ENCODE data around the gene EN1.
A peak's percentile ranks its signal among the peaks of the same experiment; 100 is the strongest.

Gene EN1

GRCh38 chr2:118846953-118847761 lies at the start of gene EN1:
Gene EN1 (minus strand): TSS chr2:118847648. CDS start chr2:118847167, 481 bp downstream.
- Mint-ChIP-seq H3K4me1 (ENCODE audit: low read depth) (peaks cover 3% of the 10 kb centered on the region), H3K27ac (peak within 1 kb of the TSS; percentile 69), H3K36me3 (ENCODE audit: low read depth) (peaks cover 2% of the 10 kb centered on the region), H3K27me3 (ENCODE audit: low read depth) (peaks cover 80% of the 10 kb centered on the region), H3K4me3 (peak within 1 kb of the TSS; percentile 46), H3K9me3 (no peaks in the 10 kb centered on the region)
- no peak for DNase-seq (ENCODE audit: low spot score)

DNA sequence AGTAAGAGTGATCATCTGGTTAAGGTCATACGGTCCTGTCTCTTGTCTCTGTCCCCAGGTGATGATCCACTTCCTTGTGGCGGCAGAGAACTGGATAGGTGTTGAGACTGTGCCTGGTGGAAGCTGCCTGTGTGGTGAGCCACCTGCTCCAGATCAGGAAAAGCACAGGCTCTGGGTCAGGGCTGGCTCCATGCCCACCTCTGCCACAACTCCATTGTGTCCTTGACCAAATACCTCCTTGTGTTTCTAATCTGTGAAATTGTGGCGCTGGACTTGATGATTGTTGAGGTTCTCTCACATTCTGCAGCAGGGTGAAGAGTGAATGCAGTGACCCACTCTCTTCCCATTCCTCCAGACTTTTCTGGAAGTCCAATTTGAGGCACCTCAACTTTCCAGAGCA lies 45.7 kb upstream of the EN1 start:
- Mint-ChIP-seq H3K36me3 (ENCODE audit: low read depth) (no peaks in the 10 kb centered on the region), H3K4me3 (no peak overlapping the region), H3K4me1 (ENCODE audit: low read depth) (no peaks in the 10 kb centered on the region), H3K27me3 (ENCODE audit: low read depth) (no peaks in the 10 kb centered on the region), H3K9me3 (peaks cover 15% of the 10 kb centered on the region), H3K27ac (no peak overlapping the region)
- DNase-seq (ENCODE audit: low spot score), result no peak

- Mint-ChIP-seq H3K4me3 (no peak overlapping the region), H3K36me3 (ENCODE audit: low read depth) (no peaks in the 10 kb centered on the region), H3K27ac (no peak overlapping the region), H3K9me3 (peaks cover 15% of the 10 kb centered on the region), H3K4me1 (ENCODE audit: low read depth) (no peaks in the 10 kb centered on the region), H3K27me3 (ENCODE audit: low read depth) (no peaks in the 10 kb centered on the region)
- DNase-seq (ENCODE audit: low spot score), result no peak
Observed at GRCh38 chr2:118889995-118890394, 42.5 kb upstream of the EN1 start.

DNA sequence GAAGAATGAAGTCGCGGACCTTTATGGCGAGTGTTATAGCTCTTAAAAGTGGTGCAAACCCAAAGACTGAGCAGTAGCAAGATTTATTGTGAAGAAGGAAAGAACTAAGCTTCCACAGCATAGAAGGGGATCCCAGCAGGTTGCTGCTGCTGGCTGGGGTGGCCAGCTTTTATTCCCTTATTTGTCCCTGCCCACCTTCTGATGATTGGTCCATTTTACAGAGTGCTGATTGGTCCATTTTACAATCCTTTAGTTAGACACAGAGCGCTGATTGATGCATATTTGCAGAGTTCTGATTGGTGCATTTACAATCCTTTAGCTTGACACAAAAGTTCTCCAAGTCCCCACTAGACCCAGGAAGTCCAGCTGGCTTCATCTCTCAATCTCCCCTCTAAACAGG lies 36.3 kb upstream of the EN1 start:
- H3K4me3 Mint-ChIP-seq, result no peak overlapping the region
- no peaks in the 10 kb centered on the region for H3K9me3 Mint-ChIP-seq
- H3K4me1 Mint-ChIP-seq (ENCODE audit: low read depth), result peaks cover 3% of the 10 kb centered on the region
- no peaks in the 10 kb centered on the region for H3K27me3 Mint-ChIP-seq (ENCODE audit: low read depth)
- no peak overlapping the region for H3K27ac Mint-ChIP-seq
- no peak for DNase-seq (ENCODE audit: low spot score)
- H3K36me3 Mint-ChIP-seq (ENCODE audit: low read depth), result no peaks in the 10 kb centered on the region

DNA sequence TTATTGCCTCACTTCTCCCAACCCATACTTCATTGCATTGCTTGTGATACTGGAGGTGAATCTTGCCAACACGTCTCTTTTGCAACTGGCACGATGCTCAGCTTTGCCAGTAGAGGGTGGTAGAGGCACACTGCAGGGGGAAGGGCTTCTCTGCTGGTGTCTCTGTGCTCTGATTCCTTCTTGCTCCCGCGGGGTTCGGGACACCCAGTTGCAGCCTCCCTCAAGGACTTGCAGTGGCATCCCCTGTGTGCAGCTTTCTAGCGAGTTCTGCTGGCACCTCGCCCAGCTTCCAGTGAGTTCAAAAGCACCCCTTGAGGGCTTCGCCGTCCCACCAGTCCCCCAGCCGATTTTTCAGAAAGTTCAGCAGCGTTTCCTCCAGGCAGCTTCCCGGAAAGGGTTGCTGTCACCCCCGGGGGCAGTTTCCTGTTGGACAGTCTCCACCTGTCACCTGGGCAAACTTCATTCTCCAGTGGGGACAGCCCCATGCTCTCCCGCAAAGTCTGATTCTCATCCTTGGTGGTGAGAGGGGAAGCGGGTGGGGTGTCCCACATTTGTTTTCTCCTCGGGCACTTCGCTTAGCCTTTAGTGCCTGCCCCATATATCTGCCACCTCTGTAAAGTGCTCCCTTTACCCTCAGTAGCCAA lies 35.4 kb upstream of the EN1 start:
- H3K4me1 Mint-ChIP-seq (ENCODE audit: low read depth), result peaks cover 3% of the 10 kb centered on the region
- H3K36me3 Mint-ChIP-seq (ENCODE audit: low read depth), result no peaks in the 10 kb centered on the region
- no peak overlapping the region for H3K27ac Mint-ChIP-seq
- H3K9me3 Mint-ChIP-seq, result no peaks in the 10 kb centered on the region
- H3K27me3 Mint-ChIP-seq (ENCODE audit: low read depth), result no peaks in the 10 kb centered on the region
- H3K4me3 Mint-ChIP-seq, result peak overlapping the region; percentile 79
- peak; percentile 32 for DNase-seq (ENCODE audit: low spot score)

- peaks cover 3% of the 10 kb centered on the region for H3K4me1 Mint-ChIP-seq (ENCODE audit: low read depth)
- peak; percentile 22 for DNase-seq (ENCODE audit: low spot score)
- no peaks in the 10 kb centered on the region for H3K36me3 Mint-ChIP-seq (ENCODE audit: low read depth)
- no peaks in the 10 kb centered on the region for H3K9me3 Mint-ChIP-seq
- H3K27ac Mint-ChIP-seq, result no peak overlapping the region
- no peak overlapping the region for H3K4me3 Mint-ChIP-seq
- H3K27me3 Mint-ChIP-seq (ENCODE audit: low read depth), result no peaks in the 10 kb centered on the region
Observed at GRCh38 chr2:118881490-118882129, 34.2 kb upstream of the EN1 start.

DNA sequence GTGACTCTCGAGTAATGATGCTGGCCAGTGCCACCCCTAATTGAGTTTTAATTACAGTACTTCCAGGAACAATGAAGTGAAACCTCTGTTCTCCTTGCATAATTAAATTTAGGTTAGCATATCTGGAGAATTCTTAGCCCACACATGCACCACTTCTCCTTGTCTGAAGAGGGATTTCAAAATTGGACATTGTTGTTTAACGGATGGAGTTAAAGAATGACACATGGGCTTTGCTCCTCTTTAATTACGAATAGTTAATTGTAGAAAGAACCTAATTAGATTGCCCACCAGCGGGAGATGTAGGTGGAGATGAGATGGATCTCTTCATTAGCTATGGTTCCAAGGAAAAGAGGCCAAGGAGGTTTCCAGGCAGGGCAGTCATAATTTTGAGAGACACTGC lies 33.1 kb upstream of the EN1 start:
- Mint-ChIP-seq H3K27ac (no peak overlapping the region), H3K4me1 (ENCODE audit: low read depth) (peaks cover 3% of the 10 kb centered on the region), H3K4me3 (no peak overlapping the region), H3K27me3 (ENCODE audit: low read depth) (no peaks in the 10 kb centered on the region), H3K36me3 (ENCODE audit: low read depth) (no peaks in the 10 kb centered on the region), H3K9me3 (no peaks in the 10 kb centered on the region)
- DNase-seq (ENCODE audit: low spot score), result no peak

- DNase-seq (ENCODE audit: low spot score), result no peak
- Mint-ChIP-seq H3K4me3 (no peak overlapping the region), H3K27me3 (ENCODE audit: low read depth) (no peaks in the 10 kb centered on the region), H3K9me3 (no peaks in the 10 kb centered on the region), H3K4me1 (ENCODE audit: low read depth) (peaks cover 3% of the 10 kb centered on the region), H3K27ac (no peak overlapping the region), H3K36me3 (ENCODE audit: low read depth) (no peaks in the 10 kb centered on the region)
Observed at GRCh38 chr2:118878531-118879149, 31.2 kb upstream of the EN1 start.

DNA sequence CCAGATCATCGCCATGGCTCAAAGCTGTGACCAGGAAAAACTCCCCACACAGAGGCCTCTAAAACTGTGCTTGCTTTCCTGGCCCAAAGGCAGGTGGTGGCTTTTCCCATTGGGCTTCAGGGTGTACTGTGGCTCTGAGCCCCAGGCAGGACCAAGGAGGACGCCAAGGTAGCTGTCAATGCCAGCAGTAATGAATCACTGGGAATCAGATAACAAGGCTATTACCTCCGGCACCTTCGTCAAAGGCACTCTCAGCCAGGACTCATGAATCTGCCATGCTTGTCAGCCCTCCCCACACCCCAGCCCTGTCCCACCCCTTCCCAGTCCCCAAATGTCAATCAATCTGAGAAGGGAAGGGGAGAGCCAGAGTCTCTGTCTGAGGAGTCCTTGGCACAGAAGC lies 27.9 kb upstream of the EN1 start:
- no peak for DNase-seq (ENCODE audit: low spot score)
- H3K36me3 Mint-ChIP-seq (ENCODE audit: low read depth), result no peaks in the 10 kb centered on the region
- H3K4me1 Mint-ChIP-seq (ENCODE audit: low read depth), result no peaks in the 10 kb centered on the region
- no peak overlapping the region for H3K27ac Mint-ChIP-seq
- peaks cover 3% of the 10 kb centered on the region for H3K27me3 Mint-ChIP-seq (ENCODE audit: low read depth)
- no peak overlapping the region for H3K4me3 Mint-ChIP-seq
- H3K9me3 Mint-ChIP-seq, result no peaks in the 10 kb centered on the region

- H3K4me3 Mint-ChIP-seq, result no peak overlapping the region
- no peak for DNase-seq (ENCODE audit: low spot score)
- H3K4me1 Mint-ChIP-seq (ENCODE audit: low read depth), result no peaks in the 10 kb centered on the region
- H3K27ac Mint-ChIP-seq, result no peak overlapping the region
- no peaks in the 10 kb centered on the region for H3K36me3 Mint-ChIP-seq (ENCODE audit: low read depth)
- H3K9me3 Mint-ChIP-seq, result no peaks in the 10 kb centered on the region
- H3K27me3 Mint-ChIP-seq (ENCODE audit: low read depth), result peaks cover 10% of the 10 kb centered on the region
Observed at GRCh38 chr2:118874324-118874723, 26.9 kb upstream of the EN1 start.

DNA sequence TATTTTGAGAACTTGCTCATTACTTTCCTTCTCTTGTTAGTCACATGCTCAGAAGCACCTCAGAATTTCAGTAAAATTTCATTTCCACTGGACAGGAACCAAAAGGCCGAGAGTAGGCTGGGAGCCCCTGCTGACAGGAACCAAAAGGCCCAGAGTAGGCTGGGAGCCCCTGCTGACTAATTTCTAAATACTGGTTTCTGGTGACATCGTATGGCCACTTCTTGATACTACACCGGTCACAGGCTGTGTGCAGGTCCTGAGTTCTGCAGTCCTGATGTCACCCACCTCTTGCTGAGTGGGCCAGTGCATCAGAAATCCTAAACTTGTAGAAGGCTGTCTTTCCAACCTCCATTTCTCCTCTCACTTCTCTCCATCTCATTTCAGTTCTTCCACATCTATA lies 17.7 kb upstream of the EN1 start:
- no peak for DNase-seq (ENCODE audit: low spot score)
- Mint-ChIP-seq H3K4me3 (no peak overlapping the region), H3K9me3 (no peaks in the 10 kb centered on the region), H3K4me1 (ENCODE audit: low read depth) (no peaks in the 10 kb centered on the region), H3K27me3 (ENCODE audit: low read depth) (peaks cover 38% of the 10 kb centered on the region), H3K36me3 (ENCODE audit: low read depth) (no peaks in the 10 kb centered on the region), H3K27ac (no peak overlapping the region)

DNA sequence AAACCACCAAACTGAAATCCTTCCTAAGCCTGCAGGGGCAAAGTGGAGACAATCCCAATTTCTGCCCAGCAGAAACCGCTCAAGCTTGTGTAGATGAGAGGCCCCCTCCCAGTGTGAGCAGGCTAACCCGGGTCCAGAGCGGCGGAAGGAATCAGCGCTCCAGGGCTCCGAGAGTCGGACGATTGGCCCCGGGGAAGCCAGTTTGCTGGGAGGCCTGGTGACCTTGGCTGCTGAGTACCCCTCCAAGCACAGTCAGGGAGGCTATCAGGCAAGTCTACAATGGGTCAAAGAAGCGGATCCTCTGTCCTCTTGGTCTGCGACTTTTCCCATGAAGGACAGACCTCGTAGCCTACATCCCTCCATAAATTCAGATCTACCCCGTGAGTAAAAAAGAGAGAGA lies 16.8 kb upstream of the EN1 start:
- no peak overlapping the region for H3K4me3 Mint-ChIP-seq
- H3K4me1 Mint-ChIP-seq (ENCODE audit: low read depth), result no peaks in the 10 kb centered on the region
- no peaks in the 10 kb centered on the region for H3K9me3 Mint-ChIP-seq
- H3K27ac Mint-ChIP-seq, result no peak overlapping the region
- H3K27me3 Mint-ChIP-seq (ENCODE audit: low read depth), result peaks cover 42% of the 10 kb centered on the region
- no peak for DNase-seq (ENCODE audit: low spot score)
- no peaks in the 10 kb centered on the region for H3K36me3 Mint-ChIP-seq (ENCODE audit: low read depth)

DNA sequence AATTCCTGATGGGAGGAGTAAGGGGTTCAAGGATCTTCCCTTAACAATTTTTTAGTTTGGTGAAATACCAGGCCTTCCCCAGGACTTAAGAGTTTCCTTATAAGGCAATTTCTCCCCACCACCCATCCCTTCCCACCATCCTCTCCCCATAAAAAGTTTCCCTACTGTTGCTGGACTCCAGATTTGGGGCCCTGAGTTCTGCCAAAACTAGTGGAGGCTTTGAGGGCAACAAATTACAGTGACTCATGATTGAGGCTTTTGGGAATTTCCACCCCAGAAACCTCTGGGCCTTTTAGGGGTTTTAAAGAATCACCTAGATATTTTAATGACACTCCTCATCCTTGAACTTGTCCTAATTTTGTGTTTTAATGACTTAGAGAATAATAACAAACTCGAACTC lies 14.3 kb upstream of the EN1 start:
- Mint-ChIP-seq H3K36me3 (ENCODE audit: low read depth) (no peaks in the 10 kb centered on the region), H3K4me1 (ENCODE audit: low read depth) (no peaks in the 10 kb centered on the region), H3K27ac (no peak overlapping the region), H3K27me3 (ENCODE audit: low read depth) (peaks cover 53% of the 10 kb centered on the region), H3K9me3 (no peaks in the 10 kb centered on the region), H3K4me3 (no peak overlapping the region)
- DNase-seq (ENCODE audit: low spot score), result no peak

DNA sequence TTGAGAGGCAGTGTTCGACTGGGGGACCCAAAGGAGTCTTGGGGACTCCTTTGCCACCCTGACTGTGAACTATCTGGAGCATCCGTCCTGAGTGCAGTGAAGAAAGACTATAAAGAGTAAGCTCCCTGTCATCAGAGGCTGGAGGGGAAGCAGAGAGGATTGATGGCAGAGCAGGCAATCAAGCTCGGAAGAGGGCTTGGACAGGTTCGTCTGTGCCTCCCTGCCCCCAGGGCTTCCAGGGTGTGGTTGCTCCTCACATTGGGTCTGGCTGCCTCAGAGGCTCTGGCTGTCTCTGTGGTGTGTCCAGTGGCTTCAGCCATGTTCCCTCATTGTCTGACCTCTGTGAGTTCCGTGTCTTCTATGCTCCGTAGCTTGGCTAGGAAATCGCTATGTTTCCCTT lies 13.8 kb upstream of the EN1 start:
- H3K36me3 Mint-ChIP-seq (ENCODE audit: low read depth), result no peaks in the 10 kb centered on the region
- peaks cover under 1% of the 10 kb centered on the region for H3K4me1 Mint-ChIP-seq (ENCODE audit: low read depth)
- no peak overlapping the region for H3K4me3 Mint-ChIP-seq
- peaks cover 58% of the 10 kb centered on the region for H3K27me3 Mint-ChIP-seq (ENCODE audit: low read depth)
- H3K9me3 Mint-ChIP-seq, result no peaks in the 10 kb centered on the region
- no peak overlapping the region for H3K27ac Mint-ChIP-seq
- DNase-seq (ENCODE audit: low spot score), result no peak

Measured in T-helper 2 cell treated with Interferon-gamma antibody and Interleukin-4, amounts not matched to agents 5 μg/mL and 100 μg/mL, for 36 hours (primary cell).